Tibial nerve (tissue), 4 donors: ENCODE data around the gene CYP4F11. TPM values are rescaled to one million over a fixed set of nuclear protein-coding genes. Genes with fewer than 3 reads are reported as not detected.

ENCODE experiments used
- DNase-seq, 2 donors: peaks; one replicate each; pipeline ENCODE4 v3.0.0-alpha.2; 2019; ENCODE audit warnings: low spot score in 2 of 2
- H3K27ac ChIP-seq, 4 donors: fragments of 200-600 bp; sonication (generic) in 3 of 4; one replicate each; pipeline ENCODE4 v1.5.1; 2017 to 2019; ENCODE audit warnings: mild to moderate bottlenecking in 1 of 4
- H3K27me3 ChIP-seq, 2 donors: fragments of 200-600 bp; sonication (generic) in 1 of 2; one replicate each; pipeline versions ENCODE4 v1.5.1 to v1.6.0; 2017 to 2019
- H3K36me3 ChIP-seq, 3 donors: fragments of 200-600 bp; sonication (generic); one replicate each; pipeline ENCODE4 v1.5.1; 2018 to 2019
- H3K4me1 ChIP-seq, 4 donors: fragments of 200-600 bp; sonication (generic) in 3 of 4; one replicate each; pipeline ENCODE4 v1.5.1; 2017 to 2019
- H3K4me3 ChIP-seq, 4 donors: fragments of 200-600 bp; sonication (generic) in 3 of 4; one replicate each; pipeline ENCODE4 v1.5.1; 2017 to 2019; ENCODE audit warnings: mild to moderate bottlenecking in 1 of 4, moderate library complexity in 1 of 4
- H3K9me3 ChIP-seq, 4 donors: fragments of 200-600 bp; sonication (generic) in 3 of 4; one replicate each; pipeline ENCODE4 v1.5.1; 2017 to 2019
- EP300 ChIP-seq, 2 donors: sonication (generic); formaldehyde crosslinking; IDR thresholded peaks; one replicate each; pipeline ENCODE4 v1.6.1; 2017; ENCODE audit warnings: antibody characterized with exemption in 2 of 2, mild to moderate bottlenecking in 1 of 2
- POLR2A ChIP-seq, 2 donors: fragments of 450-650 bp; IDR thresholded peaks; one replicate each; pipeline ENCODE4 v1.6.1; 2017; ENCODE audit warnings: antibody characterized with exemption in 2 of 2, mild to moderate bottlenecking in 2 of 2, moderate library complexity in 2 of 2
- WGBS, 2 donors: methylation state at CpG; one replicate each; pipeline ENCODE4 v1.1.5; 2018; 5-methylcytosine and 5-hydroxymethylcytosine counted together
- total RNA-seq, 4 donors: library from RNA; depleted of rRNA; stranded (reverse); fragments of >200 nt; gene quantifications; one replicate each; pipeline ENCODE4 v1.1.0, GENCODE V29; 2016
- TF ChIP-seq, protein P1 (sequence below), 5 experiments: fragments of 200-600 bp in 3 of 5; fragments of 450-650 bp in 2 of 5; sonication (generic) in 3 of 5; IDR thresholded peaks; one replicate each; pipeline ENCODE4 v1.5.1; 2016 to 2019; ENCODE audit warnings: antibody characterized with exemption in 5 of 5, mild to moderate bottlenecking in 3 of 5, moderate library complexity in 2 of 5

Gene CYP4F11
- total RNA-seq, 4 donors from 2014 or later: 2.5 to 3.3 (median 3.1) TPM; not detected in 1

DNA sequence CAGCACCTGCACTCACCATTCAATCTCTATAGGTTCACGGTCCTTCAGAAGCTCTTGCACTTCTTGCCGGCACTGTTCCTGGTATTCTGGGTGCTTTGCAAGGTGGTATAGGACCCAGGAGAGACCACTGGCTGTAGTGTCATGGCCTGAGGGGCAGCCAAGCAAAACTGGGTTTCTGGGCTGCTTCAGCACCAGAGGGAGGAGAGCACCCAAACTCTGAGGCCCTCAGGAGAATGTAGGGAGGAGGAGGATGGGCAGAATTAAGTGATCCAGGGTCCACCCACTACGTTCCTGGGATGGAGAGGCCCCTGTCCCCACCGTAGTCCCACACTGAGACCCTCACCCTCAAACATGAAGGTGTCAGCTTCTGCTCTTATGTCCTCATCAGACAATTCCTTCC lies 12.3 kb downstream of the CYP4F11 start:
- WGBS, 2 donors: 42 to 70% methylated on average over 4 of the region's 4 CpGs

DNA sequence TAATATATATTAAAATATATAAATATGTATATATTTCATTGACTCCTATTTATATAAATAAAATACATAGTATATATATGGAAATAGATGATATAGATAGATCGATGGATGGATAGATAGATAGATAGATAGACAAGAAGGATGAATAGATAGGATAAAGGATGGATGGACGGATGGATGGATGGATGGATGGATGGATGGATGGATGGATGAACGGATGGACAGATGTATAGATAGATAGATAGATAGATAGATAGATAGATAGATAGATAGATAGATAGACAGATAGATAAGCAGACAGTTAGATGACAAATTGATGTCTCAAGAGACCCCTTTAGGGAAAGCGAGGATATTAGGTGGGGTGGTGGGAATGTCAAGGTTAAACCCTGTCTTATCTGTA lies 15.1 kb downstream of the CYP4F11 start:
- Histone ChIP-seq H3K36me3 (peaks cover 0 to 20% (median 0%) of the 10 kb centered on the region in 3 donors), H3K4me3 (no peak overlapping the region), H3K27ac (no peak overlapping the region), H3K27me3 (no peaks in the 10 kb centered on the region), H3K9me3 (peaks cover 0 to 14% (median 6%) of the 10 kb centered on the region in 4 donors), H3K4me1 (no peaks in the 10 kb centered on the region)
- DNase-seq: no peak
- TF ChIP-seq, protein P1, sequence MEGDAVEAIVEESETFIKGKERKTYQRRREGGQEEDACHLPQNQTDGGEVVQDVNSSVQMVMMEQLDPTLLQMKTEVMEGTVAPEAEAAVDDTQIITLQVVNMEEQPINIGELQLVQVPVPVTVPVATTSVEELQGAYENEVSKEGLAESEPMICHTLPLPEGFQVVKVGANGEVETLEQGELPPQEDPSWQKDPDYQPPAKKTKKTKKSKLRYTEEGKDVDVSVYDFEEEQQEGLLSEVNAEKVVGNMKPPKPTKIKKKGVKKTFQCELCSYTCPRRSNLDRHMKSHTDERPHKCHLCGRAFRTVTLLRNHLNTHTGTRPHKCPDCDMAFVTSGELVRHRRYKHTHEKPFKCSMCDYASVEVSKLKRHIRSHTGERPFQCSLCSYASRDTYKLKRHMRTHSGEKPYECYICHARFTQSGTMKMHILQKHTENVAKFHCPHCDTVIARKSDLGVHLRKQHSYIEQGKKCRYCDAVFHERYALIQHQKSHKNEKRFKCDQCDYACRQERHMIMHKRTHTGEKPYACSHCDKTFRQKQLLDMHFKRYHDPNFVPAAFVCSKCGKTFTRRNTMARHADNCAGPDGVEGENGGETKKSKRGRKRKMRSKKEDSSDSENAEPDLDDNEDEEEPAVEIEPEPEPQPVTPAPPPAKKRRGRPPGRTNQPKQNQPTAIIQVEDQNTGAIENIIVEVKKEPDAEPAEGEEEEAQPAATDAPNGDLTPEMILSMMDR (IDR thresholded peaks at IDR 0.05): no peak
- no peak for TF ChIP-seq POLR2A (IDR thresholded peaks at IDR 0.05)
- no peak for TF ChIP-seq EP300 (IDR thresholded peaks at IDR 0.05)
- WGBS, 2 donors: 77 to 92% methylated on average over 4 of the region's 4 CpGs

More for the DNA sequence above, 12.3 kb downstream of the CYP4F11 start:
- Histone ChIP-seq H3K4me3 (no peak overlapping the region), H3K36me3 (peaks cover 0 to 21% (median 0%) of the 10 kb centered on the region in 3 donors), H3K27ac (no peak overlapping the region), H3K4me1 (no peaks in the 10 kb centered on the region), H3K9me3 (no peaks in the 10 kb centered on the region), H3K27me3 (no peaks in the 10 kb centered on the region)
- TF ChIP-seq EP300 (IDR thresholded peaks at IDR 0.05) (no peak), POLR2A (IDR thresholded peaks at IDR 0.05) (no peak)
- TF ChIP-seq, protein P1 (IDR thresholded peaks at IDR 0.05): no peak
- no peak for DNase-seq

DNA sequence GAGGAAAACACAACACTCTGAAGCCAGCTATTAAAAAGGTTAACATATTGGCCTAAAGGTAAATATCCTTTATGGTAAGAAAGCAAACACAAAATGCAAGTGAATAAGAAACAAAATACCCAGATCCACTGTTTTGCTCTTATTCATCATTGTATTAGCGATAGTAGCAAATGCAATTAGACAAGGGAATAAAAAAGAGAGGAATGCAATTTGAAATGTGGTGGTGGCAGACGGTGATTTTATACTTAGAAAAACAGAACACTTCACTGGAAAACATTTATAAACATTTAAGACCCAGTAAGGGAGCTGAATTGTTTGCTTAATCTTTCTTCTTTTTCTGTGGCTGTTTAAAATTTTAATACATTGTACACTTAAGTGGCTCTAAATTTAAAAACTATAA lies 19.2 kb downstream of the CYP4F11 start:
- Histone ChIP-seq H3K36me3 (peaks cover 0 to 24% (median 0%) of the 10 kb centered on the region in 3 donors), H3K27ac (no peak overlapping the region), H3K4me3 (no peak overlapping the region), H3K27me3 (peaks cover 0 to 28% of the 10 kb centered on the region in 2 donors), H3K4me1 (peaks cover 0 to 5% (median 0%) of the 10 kb centered on the region in 4 donors), H3K9me3 (peaks cover 0 to 14% (median 6%) of the 10 kb centered on the region in 4 donors)
- no peak for DNase-seq
- TF ChIP-seq, protein P1 (IDR thresholded peaks at IDR 0.05): no peak
- TF ChIP-seq POLR2A (IDR thresholded peaks at IDR 0.05): no peak
- no peak for TF ChIP-seq EP300 (IDR thresholded peaks at IDR 0.05)
- WGBS, 2 donors: 85 to 90% methylated on average over 2 of the region's 2 CpGs

DNA sequence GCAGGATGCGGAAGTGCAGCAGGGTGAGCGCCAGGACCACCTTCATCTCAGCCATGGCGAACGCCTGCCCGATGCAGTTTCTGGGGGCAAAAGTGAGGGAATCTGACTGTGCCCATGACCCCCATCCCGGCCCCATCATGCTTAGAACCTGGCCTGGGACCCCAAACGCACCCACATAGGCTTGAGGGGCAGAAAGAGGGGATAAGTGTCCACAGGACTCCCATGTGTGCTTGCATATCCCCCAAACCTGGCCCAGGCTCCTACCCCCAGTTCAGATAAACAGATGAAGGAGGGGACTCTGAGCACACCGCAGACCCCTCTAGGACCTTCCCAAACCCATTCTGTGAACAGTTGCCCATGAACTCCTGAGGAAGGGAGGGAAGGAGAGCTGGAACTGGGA lies 20.5 kb downstream of the CYP4F11 start:
- H3K27me3 ChIP-seq: peaks cover 0 to 28% of the 10 kb centered on the region in 2 donors
- no peak for TF ChIP-seq EP300 (IDR thresholded peaks at IDR 0.05)
- no peak for TF ChIP-seq POLR2A (IDR thresholded peaks at IDR 0.05)
- TF ChIP-seq, protein P1 (IDR thresholded peaks at IDR 0.05): no peak
- no peak overlapping the region for H3K4me3 ChIP-seq
- H3K9me3 ChIP-seq: peaks cover 0 to 14% (median 6%) of the 10 kb centered on the region in 4 donors
- peaks cover 0 to 24% (median 0%) of the 10 kb centered on the region in 3 donors for H3K36me3 ChIP-seq
- 90 to 93% methylated on average over 6 to 8 of the region's 8 CpGs for WGBS, 2 donors
- peaks cover 0 to 5% (median 0%) of the 10 kb centered on the region in 4 donors for H3K4me1 ChIP-seq
- H3K27ac ChIP-seq: no peak overlapping the region
- DNase-seq: no peak

- TF ChIP-seq EP300 (IDR thresholded peaks at IDR 0.05) (no peak), POLR2A (IDR thresholded peaks at IDR 0.05) (no peak)
- TF ChIP-seq, protein P1 (IDR thresholded peaks at IDR 0.05): no peak
- Histone ChIP-seq H3K27ac (no peak overlapping the region), H3K4me1 (peaks cover 0 to 5% (median 0%) of the 10 kb centered on the region in 4 donors), H3K27me3 (peaks cover 0 to 28% of the 10 kb centered on the region in 2 donors), H3K9me3 (peaks cover 0 to 14% (median 6%) of the 10 kb centered on the region in 4 donors), H3K36me3 (peaks cover 0 to 24% (median 0%) of the 10 kb centered on the region in 3 donors), H3K4me3 (no peak overlapping the region)
- no peak for DNase-seq
- WGBS, 2 donors: 53 to 59% methylated on average over 4 to 6 of the region's 6 CpGs
Measured at GRCh38 chr19:15913384-15913783, 20.9 kb downstream of the CYP4F11 start.
